ENCODE results near the gene GBP7.

GBP7 gene

DNA sequence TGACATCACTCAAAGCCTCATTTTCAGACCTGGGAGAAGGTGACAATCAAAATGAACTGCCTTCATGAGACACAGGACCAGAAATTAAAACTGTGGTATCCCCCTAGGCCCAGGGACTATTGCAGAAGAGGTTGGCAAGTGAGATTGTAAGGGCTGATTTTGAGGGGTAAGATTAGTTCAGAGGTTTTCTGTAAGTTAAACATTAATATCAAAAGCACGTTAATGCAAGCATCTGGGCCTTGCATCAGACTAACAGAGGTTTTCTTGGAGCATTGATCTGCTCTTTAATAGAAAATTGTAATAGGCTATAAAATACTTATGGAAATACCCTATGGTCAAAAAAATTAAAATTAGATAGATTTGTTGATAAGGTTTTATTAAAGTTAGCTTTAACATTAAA, 37.5 kb upstream of the GBP7 start:
- Histone ChIP-seq H3K18ac (ENCODE audit: low read depth in 1 of 2, low read length in 2 of 2) (no peak overlapping the region), H3K4me3 (ENCODE audit: insufficient read depth in 1 of 2, low read depth in 1 of 2, low read length in 2 of 2) (no peak overlapping the region), H3K4me2 (ENCODE audit: low read length, poor library complexity, severe bottlenecking) (no peak overlapping the region), H3K4ac (ENCODE audit: low read depth in 1 of 2, low read length in 2 of 2) (no peak overlapping the region), H4K91ac (ENCODE audit: low read length) (no peak overlapping the region), H3K36me3 (ENCODE audit: control insufficient read depth in 1 of 2, insufficient read depth in 2 of 2, low read depth in 1 of 2, low read length in 2 of 2) (no peaks in the 10 kb centered on the region), H2BK15ac (ENCODE audit: low read depth, poor library complexity, severe bottlenecking) (no peak overlapping the region), H3K27ac (ENCODE audit: low read length, poor library complexity, severe bottlenecking) (no peak overlapping the region), H3K9me3 (ENCODE audit: control insufficient read depth, low read length) (peaks cover 15% of the 10 kb centered on the region), H2BK120ac (ENCODE audit: low read depth, low read length) (no peak overlapping the region), H3K14ac (ENCODE audit: low read length in 2 of 2) (no peak overlapping the region), H2BK5ac (ENCODE audit: low read depth, low read length, poor library complexity, severe bottlenecking) (no peak overlapping the region), H3K9ac (ENCODE audit: low read length) (no peak overlapping the region), H4K8ac (ENCODE audit: low read length) (no peak overlapping the region), H3K4me1 (ENCODE audit: control insufficient read depth, insufficient read depth, low read depth, low read length) (no peaks in the 10 kb centered on the region), H3K79me1 (replicated peaks; ENCODE audit: low read length, poor library complexity, severe bottlenecking) (no peaks in the 10 kb centered on the region), H2AFZ (ENCODE audit: low read depth, low read length) (no peak overlapping the region), H2BK12ac (ENCODE audit: low read length in 2 of 2) (no peak overlapping the region), H2AK5ac (ENCODE audit: low read length, severe bottlenecking) (no peak overlapping the region), H3K23ac (ENCODE audit: low read length in 2 of 2) (no peak overlapping the region), H3K27me3 (ENCODE audit: control insufficient read depth in 1 of 2, insufficient read depth in 1 of 2, low read length in 2 of 2) (no peaks in the 10 kb centered on the region)
- WGBS, result no CpG with 5 or more reads among the region's 1 CpG
- DNase-seq, result no peak

GRCh38 chr1:89211035-89211634, 35.3 kb upstream of the GBP7 start:
- Histone ChIP-seq H2BK120ac (ENCODE audit: low read depth, low read length) (no peak overlapping the region), H3K18ac (ENCODE audit: low read depth in 1 of 2, low read length in 2 of 2) (no peak overlapping the region), H3K4me1 (ENCODE audit: control insufficient read depth, insufficient read depth, low read depth, low read length) (no peaks in the 10 kb centered on the region), H2BK15ac (ENCODE audit: low read depth, poor library complexity, severe bottlenecking) (no peak overlapping the region), H3K4ac (ENCODE audit: low read depth in 1 of 2, low read length in 2 of 2) (no peak overlapping the region), H3K4me3 (ENCODE audit: insufficient read depth in 1 of 2, low read depth in 1 of 2, low read length in 2 of 2) (no peak overlapping the region), H4K91ac (ENCODE audit: low read length) (no peak overlapping the region), H3K79me1 (replicated peaks; ENCODE audit: low read length, poor library complexity, severe bottlenecking) (no peaks in the 10 kb centered on the region), H2BK12ac (ENCODE audit: low read length in 2 of 2) (no peak overlapping the region), H3K27me3 (ENCODE audit: control insufficient read depth in 1 of 2, insufficient read depth in 1 of 2, low read length in 2 of 2) (no peaks in the 10 kb centered on the region), H2AK5ac (ENCODE audit: low read length, severe bottlenecking) (no peak overlapping the region), H4K8ac (ENCODE audit: low read length) (no peak overlapping the region), H3K36me3 (ENCODE audit: control insufficient read depth in 1 of 2, insufficient read depth in 2 of 2, low read depth in 1 of 2, low read length in 2 of 2) (no peaks in the 10 kb centered on the region), H3K9ac (ENCODE audit: low read length) (no peak overlapping the region), H2BK5ac (ENCODE audit: low read depth, low read length, poor library complexity, severe bottlenecking) (no peak overlapping the region), H3K23ac (ENCODE audit: low read length in 2 of 2) (no peak overlapping the region), H2AFZ (ENCODE audit: low read depth, low read length) (no peak overlapping the region), H3K9me3 (ENCODE audit: control insufficient read depth, low read length) (peaks cover 10% of the 10 kb centered on the region), H3K27ac (ENCODE audit: low read length, poor library complexity, severe bottlenecking) (no peak overlapping the region), H3K4me2 (ENCODE audit: low read length, poor library complexity, severe bottlenecking) (no peak overlapping the region), H3K14ac (ENCODE audit: low read length in 2 of 2) (no peak overlapping the region)
- DNase-seq, result no peak
- WGBS, result no CpG with 5 or more reads among the region's 1 CpG

- H3K4me2 ChIP-seq (ENCODE audit: low read length, poor library complexity, severe bottlenecking), result no peak overlapping the region
- no peaks in the 10 kb centered on the region for H3K27me3 ChIP-seq (ENCODE audit: control insufficient read depth in 1 of 2, insufficient read depth in 1 of 2, low read length in 2 of 2)
- no peak overlapping the region for H2AFZ ChIP-seq (ENCODE audit: low read depth, low read length)
- no peak overlapping the region for H3K9ac ChIP-seq (ENCODE audit: low read length)
- H2BK5ac ChIP-seq (ENCODE audit: low read depth, low read length, poor library complexity, severe bottlenecking), result no peak overlapping the region
- H2BK15ac ChIP-seq (ENCODE audit: low read depth, poor library complexity, severe bottlenecking), result no peak overlapping the region
- no peak overlapping the region for H3K23ac ChIP-seq (ENCODE audit: low read length in 2 of 2)
- no peak overlapping the region for H3K4ac ChIP-seq (ENCODE audit: low read depth in 1 of 2, low read length in 2 of 2)
- no peak overlapping the region for H3K14ac ChIP-seq (ENCODE audit: low read length in 2 of 2)
- no peak overlapping the region for H2BK12ac ChIP-seq (ENCODE audit: low read length in 2 of 2)
- H2AK5ac ChIP-seq (ENCODE audit: low read length, severe bottlenecking), result no peak overlapping the region
- no peak overlapping the region for H4K8ac ChIP-seq (ENCODE audit: low read length)
- peaks cover 17% of the 10 kb centered on the region for H3K9me3 ChIP-seq (ENCODE audit: control insufficient read depth, low read length)
- WGBS, result 93% methylated on average over 2 of the region's 3 CpGs
- H3K27ac ChIP-seq (ENCODE audit: low read length, poor library complexity, severe bottlenecking), result no peak overlapping the region
- no peak overlapping the region for H3K18ac ChIP-seq (ENCODE audit: low read depth in 1 of 2, low read length in 2 of 2)
- H2BK120ac ChIP-seq (ENCODE audit: low read depth, low read length), result no peak overlapping the region
- H4K91ac ChIP-seq (ENCODE audit: low read length), result no peak overlapping the region
- no peaks in the 10 kb centered on the region for H3K4me1 ChIP-seq (ENCODE audit: control insufficient read depth, insufficient read depth, low read depth, low read length)
- no peak for DNase-seq
- H3K4me3 ChIP-seq (ENCODE audit: insufficient read depth in 1 of 2, low read depth in 1 of 2, low read length in 2 of 2), result no peak overlapping the region
- H3K79me1 ChIP-seq (replicated peaks; ENCODE audit: low read length, poor library complexity, severe bottlenecking), result no peaks in the 10 kb centered on the region
- no peaks in the 10 kb centered on the region for H3K36me3 ChIP-seq (ENCODE audit: control insufficient read depth in 1 of 2, insufficient read depth in 2 of 2, low read depth in 1 of 2, low read length in 2 of 2)
These were observed 30.6 kb upstream of the GBP7 start for GRCh38 chr1:89206373-89206772.

DNA sequence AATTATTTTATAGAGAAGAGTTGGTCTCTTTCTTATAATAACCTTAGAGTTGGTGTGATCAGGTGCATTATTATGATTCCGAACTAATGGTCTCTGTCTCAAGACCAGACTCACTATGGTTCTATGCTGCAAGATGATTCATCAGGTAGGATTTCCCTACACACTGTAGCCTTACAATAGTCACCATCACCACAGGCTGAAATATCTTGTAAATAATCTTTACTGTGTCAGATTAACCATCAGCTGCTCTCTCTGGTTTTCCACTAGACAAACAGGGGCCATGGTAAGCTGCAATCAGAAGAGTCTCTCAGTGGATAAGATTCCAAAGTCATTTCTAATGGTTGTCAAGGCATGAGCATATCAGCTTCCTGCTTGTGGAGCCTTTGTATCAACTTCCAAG, 27.4 kb upstream of the GBP7 start:
- no peak overlapping the region for H3K18ac ChIP-seq (ENCODE audit: low read depth in 1 of 2, low read length in 2 of 2)
- no peaks in the 10 kb centered on the region for H3K4me1 ChIP-seq (ENCODE audit: control insufficient read depth, insufficient read depth, low read depth, low read length)
- H2BK5ac ChIP-seq (ENCODE audit: low read depth, low read length, poor library complexity, severe bottlenecking), result no peak overlapping the region
- H3K27ac ChIP-seq (ENCODE audit: low read length, poor library complexity, severe bottlenecking), result no peak overlapping the region
- peak; percentile 12 for DNase-seq
- H2BK12ac ChIP-seq (ENCODE audit: low read length in 2 of 2), result no peak overlapping the region
- H2AFZ ChIP-seq (ENCODE audit: low read depth, low read length), result no peak overlapping the region
- H4K91ac ChIP-seq (ENCODE audit: low read length), result no peak overlapping the region
- no peak overlapping the region for H3K4me2 ChIP-seq (ENCODE audit: low read length, poor library complexity, severe bottlenecking)
- H3K79me1 ChIP-seq (replicated peaks; ENCODE audit: low read length, poor library complexity, severe bottlenecking), result no peaks in the 10 kb centered on the region
- H2AK5ac ChIP-seq (ENCODE audit: low read length, severe bottlenecking), result no peak overlapping the region
- no peak overlapping the region for H4K8ac ChIP-seq (ENCODE audit: low read length)
- no peak overlapping the region for H2BK15ac ChIP-seq (ENCODE audit: low read depth, poor library complexity, severe bottlenecking)
- no peaks in the 10 kb centered on the region for H3K27me3 ChIP-seq (ENCODE audit: control insufficient read depth in 1 of 2, insufficient read depth in 1 of 2, low read length in 2 of 2)
- H3K4me3 ChIP-seq (ENCODE audit: insufficient read depth in 1 of 2, low read depth in 1 of 2, low read length in 2 of 2), result no peak overlapping the region
- WGBS, result 88% methylated on average over 1 of the region's 1 CpG
- peaks cover 8% of the 10 kb centered on the region for H3K9me3 ChIP-seq (ENCODE audit: control insufficient read depth, low read length)
- H3K4ac ChIP-seq (ENCODE audit: low read depth in 1 of 2, low read length in 2 of 2), result no peak overlapping the region
- no peak overlapping the region for H2BK120ac ChIP-seq (ENCODE audit: low read depth, low read length)
- H3K23ac ChIP-seq (ENCODE audit: low read length in 2 of 2), result no peak overlapping the region
- H3K36me3 ChIP-seq (ENCODE audit: control insufficient read depth in 1 of 2, insufficient read depth in 2 of 2, low read depth in 1 of 2, low read length in 2 of 2), result no peaks in the 10 kb centered on the region
- H3K9ac ChIP-seq (ENCODE audit: low read length), result no peak overlapping the region
- no peak overlapping the region for H3K14ac ChIP-seq (ENCODE audit: low read length in 2 of 2)
